Astrocyte of the spinal cord (primary cell): ENCODE data around the gene SLC44A2.
A peak's percentile ranks its signal among the peaks of the same experiment; 100 is the strongest.

Experiments
- DNase-seq: peaks from one replicate; pipeline ENCODE4 v3.0.0; 2011; ENCODE audit warnings: low read depth, low spot score
- H3K4me3 ChIP-seq: 2 replicates; pipeline ENCODE4 v1.5.1; 2011; ENCODE audit warnings: low read depth, mild to moderate bottlenecking, low read length, moderate library complexity
- in situ Hi-C: cut with HindIII; loops from 2 replicates; pipeline ENCODE4 v1.10.0; 2017; ENCODE audit warnings: low sequenced_read_pairs
- TF ChIP-seq, protein P1 (sequence below): IDR thresholded peaks from 2 replicates; pipeline ENCODE4 v1.5.1; 2012; ENCODE audit warnings: low read depth, mild to moderate bottlenecking, low read length, inconsistent platforms

Gene SLC44A2

DNA sequence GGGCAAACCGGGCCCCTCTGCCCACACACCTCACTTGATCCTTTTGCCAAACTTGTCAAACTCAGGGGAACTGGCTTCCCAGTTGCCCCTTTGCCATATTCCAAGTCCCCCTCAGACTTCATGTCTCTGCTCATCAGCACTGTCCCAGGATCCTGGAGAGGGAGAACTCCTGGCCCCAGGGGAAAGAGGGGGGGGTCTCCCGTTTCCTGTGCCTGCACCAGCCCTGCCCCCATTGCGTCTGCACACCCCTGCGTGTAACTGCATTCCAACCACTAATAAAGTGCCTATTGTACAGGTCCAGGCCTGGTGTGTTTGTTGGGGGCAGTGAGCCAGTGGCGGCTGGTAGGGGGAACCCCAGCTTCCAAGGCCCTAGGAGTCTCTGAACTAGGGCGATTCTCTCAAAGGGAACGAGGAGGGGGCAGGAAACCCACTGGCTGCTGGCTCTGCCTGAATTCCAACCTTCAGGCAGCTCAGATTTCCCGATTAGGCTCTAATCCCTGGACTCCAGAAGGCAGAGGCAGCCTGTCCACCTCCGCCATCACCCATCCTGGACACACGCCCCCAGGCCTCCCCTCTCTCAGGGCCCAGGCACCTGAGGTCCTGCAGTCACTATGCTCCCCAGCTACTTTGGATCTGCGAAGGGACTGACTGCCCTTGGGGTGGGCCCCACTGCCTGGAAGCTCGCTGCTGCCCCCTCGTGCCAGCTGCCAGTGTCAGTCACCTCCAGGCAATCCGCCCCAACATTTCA, 19.1 kb downstream of the SLC44A2 start:
- TF ChIP-seq, protein P1, sequence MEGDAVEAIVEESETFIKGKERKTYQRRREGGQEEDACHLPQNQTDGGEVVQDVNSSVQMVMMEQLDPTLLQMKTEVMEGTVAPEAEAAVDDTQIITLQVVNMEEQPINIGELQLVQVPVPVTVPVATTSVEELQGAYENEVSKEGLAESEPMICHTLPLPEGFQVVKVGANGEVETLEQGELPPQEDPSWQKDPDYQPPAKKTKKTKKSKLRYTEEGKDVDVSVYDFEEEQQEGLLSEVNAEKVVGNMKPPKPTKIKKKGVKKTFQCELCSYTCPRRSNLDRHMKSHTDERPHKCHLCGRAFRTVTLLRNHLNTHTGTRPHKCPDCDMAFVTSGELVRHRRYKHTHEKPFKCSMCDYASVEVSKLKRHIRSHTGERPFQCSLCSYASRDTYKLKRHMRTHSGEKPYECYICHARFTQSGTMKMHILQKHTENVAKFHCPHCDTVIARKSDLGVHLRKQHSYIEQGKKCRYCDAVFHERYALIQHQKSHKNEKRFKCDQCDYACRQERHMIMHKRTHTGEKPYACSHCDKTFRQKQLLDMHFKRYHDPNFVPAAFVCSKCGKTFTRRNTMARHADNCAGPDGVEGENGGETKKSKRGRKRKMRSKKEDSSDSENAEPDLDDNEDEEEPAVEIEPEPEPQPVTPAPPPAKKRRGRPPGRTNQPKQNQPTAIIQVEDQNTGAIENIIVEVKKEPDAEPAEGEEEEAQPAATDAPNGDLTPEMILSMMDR, result peak; percentile 94
- H3K4me3 ChIP-seq, result no peak overlapping the region
- peak; percentile 66 for DNase-seq
- in situ Hi-C loops, result no loop called here

DNA sequence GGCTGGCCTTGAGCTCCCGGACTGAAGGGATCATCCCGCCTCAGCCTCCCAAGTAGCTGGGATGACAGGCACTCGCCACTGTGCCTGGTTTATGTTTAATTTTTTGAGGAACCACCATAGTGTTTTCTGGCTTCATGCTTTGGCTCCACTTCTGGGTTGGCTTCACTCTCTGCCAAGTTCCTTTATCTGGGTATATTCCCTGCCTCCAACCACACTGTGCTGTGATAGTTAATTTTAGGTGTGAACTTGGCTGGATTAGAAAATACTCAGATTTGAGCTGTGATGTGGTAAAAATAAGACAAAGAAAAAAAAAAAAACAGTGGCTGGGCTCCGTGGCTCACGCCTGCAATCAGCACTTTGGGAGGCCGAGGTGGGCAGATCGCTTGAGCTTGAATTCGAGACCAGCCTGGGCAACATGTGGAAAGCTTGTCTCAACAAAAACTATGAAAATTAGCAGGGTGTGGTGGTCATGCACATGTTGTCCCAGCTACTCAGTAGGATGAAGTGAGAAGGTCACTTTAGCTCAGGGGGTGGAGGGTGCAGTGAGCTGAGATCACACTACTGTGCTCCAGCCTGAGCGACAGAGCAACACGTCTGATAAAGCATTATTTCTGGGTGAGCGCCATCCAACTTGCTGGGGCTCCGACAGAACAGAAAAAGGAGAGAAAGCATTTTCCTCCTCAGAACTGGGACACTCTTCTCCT, 21.3 kb downstream of the SLC44A2 start:
- in situ Hi-C loops, result no loop called here

DNA sequence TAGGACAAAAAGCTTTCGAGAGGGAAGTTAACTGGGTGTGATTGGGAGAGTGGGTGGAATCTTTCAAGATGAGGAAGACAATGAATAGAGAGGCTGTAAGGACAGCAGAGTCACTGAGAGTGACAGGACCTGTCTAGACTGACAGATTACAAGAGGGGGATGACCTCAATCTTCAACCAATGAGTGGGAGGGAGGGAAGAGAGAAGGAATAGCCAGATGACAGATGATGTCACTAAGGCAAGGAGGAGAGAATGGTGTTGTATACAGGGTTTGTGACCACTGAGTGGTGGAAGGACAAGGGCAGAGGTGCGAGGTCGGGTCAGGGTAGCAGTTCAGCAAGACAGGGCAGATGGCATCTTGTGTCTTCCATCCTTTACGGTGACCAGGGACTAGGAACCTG, 23.0 kb downstream of the SLC44A2 start:
- no peak for DNase-seq
- H3K4me3 ChIP-seq, result no peak overlapping the region
- in situ Hi-C loops, result no loop called here
- TF ChIP-seq, protein P1, result no peak

More for the DNA sequence above, 21.3 kb downstream of the SLC44A2 start:
- H3K4me3 ChIP-seq, result no peak overlapping the region
- TF ChIP-seq, protein P1, result no peak
- DNase-seq, result no peak

DNA sequence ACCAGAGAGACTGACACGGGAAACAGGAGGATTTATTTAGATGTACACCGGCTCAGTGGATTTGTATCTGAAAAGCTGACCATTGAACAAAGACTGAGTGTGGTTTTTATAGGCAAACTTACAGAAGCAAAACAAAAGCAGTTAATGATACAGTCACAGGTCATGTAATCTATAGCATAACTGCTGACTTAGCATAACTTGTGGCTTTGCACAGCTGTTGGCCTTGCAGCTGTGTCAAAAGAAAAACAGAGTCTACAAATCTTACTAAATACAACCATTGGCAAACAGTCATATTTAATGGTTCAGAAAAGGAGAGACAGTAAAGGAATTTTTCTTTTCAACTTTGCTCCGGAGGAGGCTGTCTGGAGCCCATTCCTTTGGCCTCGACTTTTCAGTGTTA, 26.5 kb downstream of the SLC44A2 start:
- TF ChIP-seq, protein P1, result no peak
- DNase-seq, result no peak
- no peak overlapping the region for H3K4me3 ChIP-seq
- in situ Hi-C loops, result no loop called here

DNA sequence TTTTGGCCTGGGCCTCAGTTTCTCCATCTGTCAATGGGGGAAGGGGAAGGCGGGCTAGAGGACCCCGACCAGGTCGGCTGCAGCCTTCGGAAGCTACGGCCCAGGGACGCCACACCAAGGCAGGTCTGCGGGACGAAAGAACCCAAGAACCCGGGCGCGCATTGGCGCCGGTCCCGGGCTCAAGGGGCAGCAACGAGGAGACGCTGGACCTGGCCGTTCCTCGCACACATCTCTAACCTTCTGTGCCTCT, 28.1 kb downstream of the SLC44A2 start:
- TF ChIP-seq, protein P1, result no peak
- DNase-seq, result no peak
- in situ Hi-C loops, result no loop called here
- H3K4me3 ChIP-seq, result peak overlapping the region; percentile 91

DNA sequence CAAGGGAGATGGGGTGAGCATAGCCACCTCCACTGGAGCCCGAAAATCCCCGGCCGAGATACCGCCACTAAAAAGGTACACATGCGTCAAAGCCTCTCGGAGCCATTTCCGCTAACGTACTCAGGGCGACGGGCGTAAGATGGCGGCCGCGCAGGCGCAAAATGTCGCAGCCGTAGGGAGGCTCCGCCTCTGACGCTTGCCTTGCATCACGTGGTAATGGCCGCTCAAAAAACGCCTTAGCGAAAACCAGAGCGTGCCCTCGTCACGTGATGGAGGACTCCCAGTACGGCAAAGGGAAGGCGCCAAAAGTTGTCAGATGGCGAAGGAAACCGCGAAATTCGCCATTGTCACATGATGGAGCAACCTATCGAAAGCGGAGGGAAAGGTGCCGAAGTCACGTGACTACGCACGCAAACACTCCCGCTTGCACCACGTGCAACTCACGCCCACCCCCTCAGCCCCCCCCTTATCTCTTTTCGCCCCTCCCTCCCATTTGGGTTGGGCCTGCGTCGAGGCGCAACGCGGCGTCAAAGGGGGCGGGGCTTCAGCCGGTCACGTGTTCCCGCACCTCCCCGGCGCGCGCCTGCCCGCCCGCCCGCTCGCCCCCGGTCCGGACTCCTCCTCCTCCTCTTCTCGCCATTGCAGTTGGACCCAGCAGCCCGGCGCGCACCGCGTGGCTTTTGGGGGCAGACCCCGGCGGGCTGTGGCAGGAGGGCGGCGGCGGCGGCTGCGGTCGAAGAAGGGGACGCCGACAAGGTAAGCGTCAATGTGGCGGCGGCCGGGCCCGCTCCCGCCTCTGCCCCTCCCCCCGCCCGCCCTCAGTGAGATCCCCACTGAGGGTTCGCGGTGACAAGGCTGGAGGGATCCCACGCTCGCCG, 28.6 kb downstream of the SLC44A2 start, which contains the start of gene ILF3:
Gene ILF3 (plus strand): TSS at position 615 of the 878 bp plus-strand sequence. CDS start 16,260 bp downstream, outside the sequence.
- TF ChIP-seq, protein P1, result no peak
- in situ Hi-C loops, result no loop called here
- peak within 1 kb of the TSS; percentile 91 for H3K4me3 ChIP-seq
- DNase-seq, result peak; percentile 100
